ENCODE measurements around the gene CDC42EP2. TPM values are rescaled to one million over a fixed set of nuclear protein-coding genes. Genes with fewer than 3 reads are reported as not detected.

The CDC42EP2 gene
- polyA plus RNA-seq, 1 experiment = 23.2 TPM

DNA sequence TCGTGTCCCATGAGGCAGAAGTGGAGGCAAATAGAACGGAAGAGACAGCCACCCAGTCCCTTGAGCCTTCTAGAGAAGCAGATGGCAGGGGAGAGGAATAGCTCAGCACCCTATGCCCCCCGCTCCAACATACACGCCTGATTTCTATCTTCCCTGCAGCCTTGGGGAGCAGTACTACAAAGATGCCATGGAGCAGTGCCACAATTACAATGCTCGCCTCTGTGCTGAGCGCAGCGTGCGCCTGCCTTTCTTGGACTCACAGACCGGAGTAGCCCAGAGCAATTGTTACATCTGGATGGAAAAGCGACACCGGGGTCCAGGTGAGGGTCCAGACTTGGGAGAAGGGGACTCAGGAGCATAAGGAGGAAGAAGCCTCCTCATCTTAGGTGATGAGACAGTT is 25.6 kb downstream of the CDC42EP2 start:
- Histone ChIP-seq H3K36me3 (ENCODE audit: control insufficient read depth, insufficient read depth, low read length) (peaks cover 44% of the 10 kb centered on the region), H3K4me3 (ENCODE audit: low read depth, low read length) (no peak overlapping the region), H3K27me3 (ENCODE audit: control insufficient read depth, insufficient read depth, low read length) (no peaks in the 10 kb centered on the region)
- TF ChIP-seq, protein P1, sequence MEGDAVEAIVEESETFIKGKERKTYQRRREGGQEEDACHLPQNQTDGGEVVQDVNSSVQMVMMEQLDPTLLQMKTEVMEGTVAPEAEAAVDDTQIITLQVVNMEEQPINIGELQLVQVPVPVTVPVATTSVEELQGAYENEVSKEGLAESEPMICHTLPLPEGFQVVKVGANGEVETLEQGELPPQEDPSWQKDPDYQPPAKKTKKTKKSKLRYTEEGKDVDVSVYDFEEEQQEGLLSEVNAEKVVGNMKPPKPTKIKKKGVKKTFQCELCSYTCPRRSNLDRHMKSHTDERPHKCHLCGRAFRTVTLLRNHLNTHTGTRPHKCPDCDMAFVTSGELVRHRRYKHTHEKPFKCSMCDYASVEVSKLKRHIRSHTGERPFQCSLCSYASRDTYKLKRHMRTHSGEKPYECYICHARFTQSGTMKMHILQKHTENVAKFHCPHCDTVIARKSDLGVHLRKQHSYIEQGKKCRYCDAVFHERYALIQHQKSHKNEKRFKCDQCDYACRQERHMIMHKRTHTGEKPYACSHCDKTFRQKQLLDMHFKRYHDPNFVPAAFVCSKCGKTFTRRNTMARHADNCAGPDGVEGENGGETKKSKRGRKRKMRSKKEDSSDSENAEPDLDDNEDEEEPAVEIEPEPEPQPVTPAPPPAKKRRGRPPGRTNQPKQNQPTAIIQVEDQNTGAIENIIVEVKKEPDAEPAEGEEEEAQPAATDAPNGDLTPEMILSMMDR (IDR thresholded peaks at IDR 0.05; ENCODE audit: insufficient read depth, low read depth, low read length) = no peak
- ChIA-PET POLR2A (no interaction called here), CTCF (interaction anchor here (1.2 kb wide), 1 partner anchor 8 kb away, joined by 3 read pairs; no protein-coding TSS in a partner anchor)
- DNase-seq (ENCODE audit: low read depth) = no peak

DNA sequence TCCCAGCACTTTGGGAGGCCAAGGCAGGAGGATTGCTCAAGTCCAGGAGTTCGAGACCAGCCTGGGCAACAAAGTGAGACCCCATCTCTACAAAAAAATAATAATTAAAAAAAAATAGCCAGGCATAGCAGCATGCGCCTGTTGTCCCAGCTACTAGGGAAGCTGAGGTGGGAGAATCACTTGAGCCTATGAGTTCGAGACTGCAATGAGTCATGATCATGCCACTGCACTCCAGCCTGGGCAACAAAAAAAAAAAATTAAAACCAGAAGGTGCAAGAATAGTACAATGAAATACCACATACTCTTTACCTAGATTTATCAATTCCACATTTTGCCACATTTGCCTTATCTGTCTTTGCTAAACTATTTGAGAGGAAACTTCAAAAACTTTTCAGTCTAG is 27.2 kb downstream of the CDC42EP2 start:
- CTCF ChIA-PET = interaction anchor here (0.6 to 3.0 kb wide), 3 partner anchors 9 to 64 kb away, joined by 3 to 12 read pairs (median 3); no protein-coding TSS in a partner anchor

DNA sequence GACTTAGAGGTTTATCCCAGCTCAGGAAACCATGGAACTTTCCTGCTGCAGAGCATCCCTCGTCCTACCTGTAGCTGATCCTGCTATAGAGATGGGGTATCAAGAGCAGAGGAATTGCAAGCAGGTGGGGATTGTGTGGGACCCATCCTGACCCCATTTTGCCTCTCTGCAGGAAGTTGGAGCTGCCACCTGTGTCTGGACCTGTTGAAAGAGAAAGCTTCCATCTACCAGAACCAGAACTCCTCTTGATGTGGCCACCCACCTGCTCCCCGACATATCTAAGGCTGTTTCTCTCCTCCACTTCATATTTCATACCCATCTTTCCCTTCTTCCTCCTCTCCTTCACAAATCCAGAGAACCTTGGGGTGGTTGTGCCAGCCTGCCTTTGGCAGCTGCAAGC is 36.8 kb downstream of the CDC42EP2 start:
- ChIA-PET CTCF (interaction anchor here (0.6 to 3.1 kb wide), 4 partner anchors 8 to 158 kb away, joined by 4 to 15 read pairs (median 8); partner anchors contain the start of gene CDC42EP2), POLR2A (no interaction called here)
- Histone ChIP-seq H3K27me3 (ENCODE audit: control insufficient read depth, insufficient read depth, low read length) (peaks cover 3% of the 10 kb centered on the region), H3K36me3 (ENCODE audit: control insufficient read depth, insufficient read depth, low read length) (peaks cover 22% of the 10 kb centered on the region), H3K4me3 (ENCODE audit: low read depth, low read length) (no peak overlapping the region)
- no peak for DNase-seq (ENCODE audit: low read depth)
- TF ChIP-seq, protein P1 (IDR thresholded peaks at IDR 0.05; ENCODE audit: insufficient read depth, low read depth, low read length) = no peak

More for the DNA sequence above, 27.2 kb downstream of the CDC42EP2 start:
- POLR2A ChIA-PET = interaction anchor here (0.6 kb wide), 1 partner anchor 12 kb away, joined by 4 read pairs; no protein-coding TSS in a partner anchor
- no peak for DNase-seq (ENCODE audit: low read depth)
- H3K27me3 ChIP-seq (ENCODE audit: control insufficient read depth, insufficient read depth, low read length) = no peaks in the 10 kb centered on the region
- TF ChIP-seq, protein P1 (IDR thresholded peaks at IDR 0.05; ENCODE audit: insufficient read depth, low read depth, low read length) = no peak
- H3K4me3 ChIP-seq (ENCODE audit: low read depth, low read length) = no peak overlapping the region
- peaks cover 53% of the 10 kb centered on the region for H3K36me3 ChIP-seq (ENCODE audit: control insufficient read depth, insufficient read depth, low read length)

DNA sequence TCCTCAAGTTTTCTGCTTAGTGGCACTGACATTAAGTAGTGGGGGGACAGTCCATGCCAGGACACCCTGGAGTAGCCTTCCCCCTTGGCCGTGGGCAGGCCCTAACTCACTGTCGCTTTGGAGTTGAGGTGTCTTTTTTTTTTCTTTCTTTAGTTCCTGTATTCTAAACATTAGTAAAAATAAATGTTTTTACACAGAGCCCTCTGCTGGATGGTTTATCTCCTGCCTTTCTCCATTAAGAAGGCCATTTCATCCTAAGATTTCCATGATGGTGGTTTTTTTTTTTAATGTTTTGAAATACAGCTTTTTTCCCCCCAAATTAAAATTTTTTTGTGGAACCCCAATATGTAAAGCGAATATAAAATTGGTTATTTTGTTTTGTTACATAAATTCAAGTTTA is 38.1 kb downstream of the CDC42EP2 start:
- H3K4me3 ChIP-seq (ENCODE audit: low read depth, low read length) = no peak overlapping the region
- H3K36me3 ChIP-seq (ENCODE audit: control insufficient read depth, insufficient read depth, low read length) = peaks cover 22% of the 10 kb centered on the region
- peaks cover 3% of the 10 kb centered on the region for H3K27me3 ChIP-seq (ENCODE audit: control insufficient read depth, insufficient read depth, low read length)
- DNase-seq (ENCODE audit: low read depth) = no peak
- TF ChIP-seq, protein P1 (IDR thresholded peaks at IDR 0.05; ENCODE audit: insufficient read depth, low read depth, low read length) = peak; percentile 35; the same call in 1 of the 2 replicates
- POLR2A ChIA-PET = no interaction called here
- CTCF ChIA-PET = interaction anchor here (0.8 to 3.1 kb wide), 7 partner anchors 9 to 161 kb away, joined by 3 to 15 read pairs (median 4); partner anchors contain the start of gene CDC42EP2

DNA sequence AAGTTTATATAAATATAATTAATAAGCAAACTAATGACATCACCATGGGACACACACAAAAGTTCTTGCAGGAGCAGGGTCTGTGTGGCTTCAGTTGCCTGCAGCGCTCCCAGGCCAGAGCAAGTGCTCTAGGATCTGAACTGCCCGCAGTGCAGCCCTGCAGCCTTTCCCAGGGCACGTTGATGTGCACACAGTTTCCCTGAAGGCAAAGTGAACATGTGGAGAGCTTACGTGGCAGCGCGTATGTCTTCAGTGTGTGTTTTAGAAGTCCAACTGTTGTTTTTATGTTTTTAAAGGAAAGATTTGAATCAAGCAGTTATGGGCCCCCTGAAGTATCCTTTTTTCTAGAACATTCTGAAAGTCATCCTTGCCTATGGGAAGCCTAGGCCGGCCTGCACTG is 38.7 kb downstream of the CDC42EP2 start:
- CTCF ChIA-PET = interaction anchor here (0.6 to 3.1 kb wide), 10 partner anchors 10 to 236 kb away, joined by 3 to 15 read pairs (median 3); partner anchors contain the start of gene CDC42EP2
- TF ChIP-seq, protein P1 (IDR thresholded peaks at IDR 0.05; ENCODE audit: insufficient read depth, low read depth, low read length) = no peak
- POLR2A ChIA-PET = no interaction called here
- Histone ChIP-seq H3K4me3 (ENCODE audit: low read depth, low read length) (no peak overlapping the region), H3K27me3 (ENCODE audit: control insufficient read depth, insufficient read depth, low read length) (peaks cover 5% of the 10 kb centered on the region), H3K36me3 (ENCODE audit: control insufficient read depth, insufficient read depth, low read length) (peaks cover 18% of the 10 kb centered on the region)
- DNase-seq (ENCODE audit: low read depth) = no peak

Data from BJ (cell line).